ENCODE results near the gene SPG21.

GRCh38 chr15:64926661-64927060, 63.1 kb downstream of the SPG21 start:
- TF ChIP-seq REPIN1 (tag by site-specific recombination; IDR thresholded peaks at IDR 0.05; ENCODE audit: low read depth) = no peak
- no peak for TF ChIP-seq CTCF (tag by site-specific recombination; IDR thresholded peaks at IDR 0.05)
- TF ChIP-seq BCL11A (tag by site-specific recombination; IDR thresholded peaks at IDR 0.05; ENCODE audit: low read depth) = no peak
